Stomach (tissue), 9 donors: Measurements from ENCODE around the gene GPBP1. TPM values are rescaled to one million over a fixed set of nuclear protein-coding genes. Genes with fewer than 3 reads are reported as not detected.
"Not testable (repeated sequence)": the region's sequence is repeated elsewhere in the genome, so short reads cannot be mapped to it uniquely, and the experiment has no call there.

Experiments
- DNase-seq, 2 donors: peaks; one replicate each; pipeline versions ENCODE4 v3.0.0 to v3.0.0-alpha.2; 2013 to 2019
- H3K27ac ChIP-seq, 5 donors: fragments of 200-600 bp in 4 of 5; sonication (generic) in 4 of 5; one replicate each; pipeline ENCODE4 v1.5.1; 2013 to 2019; ENCODE audit warnings: mild to moderate bottlenecking in 1 of 5, moderate library complexity in 1 of 5
- H3K27me3 ChIP-seq, 3 donors: fragments of 200-600 bp; sonication (generic); one replicate each; pipeline ENCODE4 v1.5.1; 2017 to 2019; ENCODE audit warnings: mixed run types in 1 of 3
- H3K36me3 ChIP-seq, 4 donors: fragments of 200-600 bp; sonication (generic); 1 replicate in 3 of 4; 2 replicates in 1 of 4; pipeline ENCODE4 v1.5.1; 2016 to 2019
- H3K4me1 ChIP-seq, 4 donors: fragments of 200-600 bp; sonication (generic); one replicate each; pipeline ENCODE4 v1.5.1; 2016 to 2019
- H3K4me3 ChIP-seq, 4 donors: fragments of 200-600 bp; sonication (generic) in 3 of 4; one replicate each; pipeline ENCODE4 v1.5.1; 2016 to 2019; ENCODE audit warnings: mild to moderate bottlenecking in 1 of 4
- H3K9me3 ChIP-seq, 4 donors: fragments of 200-600 bp; sonication (generic); one replicate each; pipeline ENCODE4 v1.5.1; 2016 to 2019
- CTCF ChIP-seq, 7 experiments: fragments of 450-650 bp in 4 of 7; fragments of 200-600 bp in 3 of 7; sonication (generic) in 3 of 7; IDR thresholded peaks; one replicate each; pipeline ENCODE4 v1.5.1; 2016 to 2019; ENCODE audit warnings: antibody characterized with exemption in 7 of 7, control low read depth in 2 of 7, mild to moderate bottlenecking in 1 of 7
- EP300 ChIP-seq: sonication (generic); formaldehyde crosslinking; IDR thresholded peaks from one replicate; pipeline ENCODE4 v1.6.1; 2017; ENCODE audit warnings: antibody characterized with exemption
- POLR2A ChIP-seq, 4 donors: fragments of 450-650 bp; IDR thresholded peaks; one replicate each; pipeline ENCODE4 v1.6.1; 2016; ENCODE audit warnings: antibody characterized with exemption in 4 of 4, control low read depth in 2 of 4, mild to moderate bottlenecking in 1 of 4, moderate library complexity in 1 of 4
- POLR2AphosphoS5 ChIP-seq, 3 donors: sonication (generic); formaldehyde crosslinking; IDR thresholded peaks; one replicate each; pipeline ENCODE4 v1.6.1; 2016; ENCODE audit warnings: antibody characterized with exemption in 3 of 3
- WGBS, 5 donors: extraction: QIAGEN DNeasy Blood & Tissue Kit in 3 of 5; methylation state at CpG; one replicate each; pipeline versions ENCODE4 v1.1.5 to v1.1.7; 2013 to 2018; 5-methylcytosine and 5-hydroxymethylcytosine counted together
- intact Hi-C: fragments of 100-400 bp; cut with DNase I; formaldehyde crosslinking; loops from one replicate; pipeline ENCODE4 v1.15.1; 2023; ENCODE audit warnings: low total_unique reads
- polyA plus RNA-seq, 3 donors: library from polyadenylated mRNA; stranded (reverse); fragments of 200-250 nt; gene quantifications; one replicate each; pipeline ENCODE4 v1.2.3, GENCODE V29; 2013
- total RNA-seq, 5 donors: library from RNA; depleted of rRNA; stranded (reverse); fragments of >200 nt; gene quantifications; one replicate each; pipeline versions ENCODE4 v1.1.0 to v1.2.3, GENCODE V29; 2014 to 2016
- donor health status: healthy with polysubstance abuse.
- donor health status: Bipolar disorder and iron deficiency.
- donor health status: healthy.

GPBP1 gene
- total and polyA plus RNA-seq, 8 donors: 29.8 to 155 (median 54.6) TPM

GRCh38 chr5:57157666-57158065 is 16.2 kb upstream of the GPBP1 start:
- DNase-seq: no peak
- 93 to 96% (median 94%) methylated on average over 7 of the region's 7 CpGs for WGBS, 5 donors
- Histone ChIP-seq H3K9me3 (peaks cover 0 to 21% (median 9%) of the 10 kb centered on the region in 4 donors), H3K27ac (no peak overlapping the region), H3K4me3 (no peak overlapping the region), H3K27me3 (no peaks in the 10 kb centered on the region), H3K4me1 (no peaks in the 10 kb centered on the region), H3K36me3 (no peaks in the 10 kb centered on the region)
- TF ChIP-seq CTCF (IDR thresholded peaks at IDR 0.05) (no peak), POLR2AphosphoS5 (IDR thresholded peaks at IDR 0.05) (no peak), EP300 (no peak)
- intact Hi-C loops: no loop called here

- WGBS, 5 donors: 84 to 99% (median 93%) methylated on average over 2 to 3 of the region's 3 CpGs
- H3K27ac ChIP-seq: no peak overlapping the region
- no peak for TF ChIP-seq EP300
- TF ChIP-seq POLR2AphosphoS5 (IDR thresholded peaks at IDR 0.05): no peak
- no peak for TF ChIP-seq POLR2A (IDR thresholded peaks at IDR 0.05)
- TF ChIP-seq CTCF (IDR thresholded peaks at IDR 0.05): no peak
- H3K36me3 ChIP-seq: no peaks in the 10 kb centered on the region
- H3K4me1 ChIP-seq: no peaks in the 10 kb centered on the region
- H3K9me3 ChIP-seq: no peaks in the 10 kb centered on the region
- intact Hi-C loops: no loop called here
- no peak overlapping the region for H3K4me3 ChIP-seq
- no peak for DNase-seq
- H3K27me3 ChIP-seq: no peaks in the 10 kb centered on the region
Observed at GRCh38 chr5:57163553-57164006, 10.3 kb upstream of the GPBP1 start.

- DNase-seq: no peak
- intact Hi-C loops: no loop called here
- no peak overlapping the region for H3K27ac ChIP-seq
- no peak overlapping the region for H3K4me3 ChIP-seq
- 86 to 89% (median 89%) methylated on average over 8 of the region's 8 CpGs for WGBS, 5 donors
- H3K36me3 ChIP-seq: no peaks in the 10 kb centered on the region
- H3K9me3 ChIP-seq: no peaks in the 10 kb centered on the region
- H3K4me1 ChIP-seq: no peaks in the 10 kb centered on the region
- TF ChIP-seq CTCF (IDR thresholded peaks at IDR 0.05) (no peak), POLR2AphosphoS5 (IDR thresholded peaks at IDR 0.05) (no peak), POLR2A (IDR thresholded peaks at IDR 0.05) (no peak), EP300 (no peak)
- H3K27me3 ChIP-seq: no peaks in the 10 kb centered on the region
Observed at GRCh38 chr5:57164124-57164523, 9.7 kb upstream of the GPBP1 start.

- H3K4me3 ChIP-seq, H3K27ac ChIP-seq, H3K9me3 ChIP-seq, H3K4me1 ChIP-seq, H3K27me3 ChIP-seq, DNase-seq, intact Hi-C loops, H3K36me3 ChIP-seq: not testable (repeated sequence)
- WGBS, 5 donors: 95 to 100% (median 95%) methylated on average over 3 of the region's 3 CpGs
Observed at GRCh38 chr5:57165171-57165570, 8.7 kb upstream of the GPBP1 start.

- no peak for DNase-seq
- Histone ChIP-seq H3K9me3 (no peaks in the 10 kb centered on the region), H3K4me3 (no peak overlapping the region), H3K27me3 (no peaks in the 10 kb centered on the region), H3K27ac (no peak overlapping the region), H3K36me3 (no peaks in the 10 kb centered on the region), H3K4me1 (no peaks in the 10 kb centered on the region)
- intact Hi-C loops: no loop called here
- WGBS, 5 donors: 43 to 56% (median 48%) methylated on average over 2 of the region's 2 CpGs
- no peak for TF ChIP-seq CTCF (IDR thresholded peaks at IDR 0.05)
- TF ChIP-seq EP300: no peak
- no peak for TF ChIP-seq POLR2A (IDR thresholded peaks at IDR 0.05)
- TF ChIP-seq POLR2AphosphoS5 (IDR thresholded peaks at IDR 0.05): no peak
Observed at GRCh38 chr5:57166276-57166675, 7.6 kb upstream of the GPBP1 start.
